Measurements from ENCODE around the gene ZMIZ1.

Gene ZMIZ1

GRCh38 chr10:79187121-79187940 is 118.6 kb downstream of the ZMIZ1 start:
- no peak overlapping the region for H3K9ac ChIP-seq (ENCODE audit: low read depth, low read length, poor library complexity, severe bottlenecking)
- no peak overlapping the region for H3K4me3 ChIP-seq (ENCODE audit: low read length, poor library complexity, severe bottlenecking)
- H3K4me2 ChIP-seq (ENCODE audit: low read depth, low read length, poor library complexity, severe bottlenecking) = no peak overlapping the region
- TF ChIP-seq EZH2phosphoT487 (IDR thresholded peaks at IDR 0.05; ENCODE audit: borderline replicate concordance) (no peak), CTCF (conservative IDR thresholded peaks at IDR 0.05; ENCODE audit: low read length) (no peak)
- peaks cover 26% of the 10 kb centered on the region for H3K4me1 ChIP-seq (ENCODE audit: insufficient read depth, low read length, poor library complexity, severe bottlenecking)
- H3K9me2 ChIP-seq (replicated peaks; ENCODE audit: low read depth, low read length) = no peaks in the 10 kb centered on the region
- H2AFZ ChIP-seq (ENCODE audit: low read length) = no peak overlapping the region
- no peaks in the 10 kb centered on the region for H3K27me3 ChIP-seq (ENCODE audit: insufficient read depth, low read length, poor library complexity, severe bottlenecking)
- H3K79me2 ChIP-seq (ENCODE audit: insufficient read depth, low read length) = peaks cover 70% of the 10 kb centered on the region; the same call in 1 of the 2 replicates
- peaks cover 18% of the 10 kb centered on the region for H4K20me1 ChIP-seq (ENCODE audit: insufficient read depth, low read length, poor library complexity, severe bottlenecking)
- H3K36me3 ChIP-seq (ENCODE audit: insufficient read depth, low read length) = peaks cover 57% of the 10 kb centered on the region; the same call in 1 of the 2 replicates
- H3F3A ChIP-seq (ENCODE audit: low read depth) = no peaks in the 10 kb centered on the region
- H3K9me3 ChIP-seq (ENCODE audit: insufficient read depth, low read depth, low read length) = no peaks in the 10 kb centered on the region

GRCh38 chr10:79188154-79188965 is 119.6 kb downstream of the ZMIZ1 start:
- H3K9me3 ChIP-seq (ENCODE audit: insufficient read depth, low read depth, low read length) = no peaks in the 10 kb centered on the region
- no peak overlapping the region for H2AFZ ChIP-seq (ENCODE audit: low read length)
- no peaks in the 10 kb centered on the region for H3K27me3 ChIP-seq (ENCODE audit: insufficient read depth, low read length, poor library complexity, severe bottlenecking)
- no peak overlapping the region for H3K4me2 ChIP-seq (ENCODE audit: low read depth, low read length, poor library complexity, severe bottlenecking)
- peaks cover 61% of the 10 kb centered on the region; the same call in 1 of the 2 replicates for H3K79me2 ChIP-seq (ENCODE audit: insufficient read depth, low read length)
- peaks cover 24% of the 10 kb centered on the region for H4K20me1 ChIP-seq (ENCODE audit: insufficient read depth, low read length, poor library complexity, severe bottlenecking)
- H3K9ac ChIP-seq (ENCODE audit: low read depth, low read length, poor library complexity, severe bottlenecking) = no peak overlapping the region
- H3K36me3 ChIP-seq (ENCODE audit: insufficient read depth, low read length) = peaks cover 50% of the 10 kb centered on the region; the same call in 1 of the 2 replicates
- no peak overlapping the region for H3K4me3 ChIP-seq (ENCODE audit: low read length, poor library complexity, severe bottlenecking)
- H3K4me1 ChIP-seq (ENCODE audit: insufficient read depth, low read length, poor library complexity, severe bottlenecking) = peaks cover 28% of the 10 kb centered on the region
- no peaks in the 10 kb centered on the region for H3F3A ChIP-seq (ENCODE audit: low read depth)
- H3K9me2 ChIP-seq (replicated peaks; ENCODE audit: low read depth, low read length) = no peaks in the 10 kb centered on the region
- TF ChIP-seq CTCF (conservative IDR thresholded peaks at IDR 0.05; ENCODE audit: low read length) = no peak
- TF ChIP-seq EZH2phosphoT487 (IDR thresholded peaks at IDR 0.05; ENCODE audit: borderline replicate concordance) = no peak

GRCh38 chr10:79189181-79189580 is 120.4 kb downstream of the ZMIZ1 start:
- Histone ChIP-seq H3K4me1 (ENCODE audit: insufficient read depth, low read length, poor library complexity, severe bottlenecking) (peaks cover 36% of the 10 kb centered on the region), H3K4me2 (ENCODE audit: low read depth, low read length, poor library complexity, severe bottlenecking) (no peak overlapping the region), H3K9me2 (replicated peaks; ENCODE audit: low read depth, low read length) (no peaks in the 10 kb centered on the region), H3F3A (ENCODE audit: low read depth) (no peaks in the 10 kb centered on the region), H3K9ac (ENCODE audit: low read depth, low read length, poor library complexity, severe bottlenecking) (no peak overlapping the region), H3K27me3 (ENCODE audit: insufficient read depth, low read length, poor library complexity, severe bottlenecking) (no peaks in the 10 kb centered on the region), H3K4me3 (ENCODE audit: low read length, poor library complexity, severe bottlenecking) (no peak overlapping the region), H2AFZ (ENCODE audit: low read length) (no peak overlapping the region), H3K36me3 (ENCODE audit: insufficient read depth, low read length) (peaks cover 51% of the 10 kb centered on the region; the same call in 1 of the 2 replicates), H4K20me1 (ENCODE audit: insufficient read depth, low read length, poor library complexity, severe bottlenecking) (peaks cover 27% of the 10 kb centered on the region), H3K9me3 (ENCODE audit: insufficient read depth, low read depth, low read length) (no peaks in the 10 kb centered on the region), H3K79me2 (ENCODE audit: insufficient read depth, low read length) (peaks cover 56% of the 10 kb centered on the region; the same call in 1 of the 2 replicates)
- TF ChIP-seq EZH2phosphoT487 (IDR thresholded peaks at IDR 0.05; ENCODE audit: borderline replicate concordance) (no peak), CTCF (conservative IDR thresholded peaks at IDR 0.05; ENCODE audit: low read length) (no peak)

Data from Loucy (cell line).